Mucosa of descending colon (tissue), 3 donors: ENCODE data around the gene NPB. TPM values are rescaled to one million over a fixed set of nuclear protein-coding genes. Genes with fewer than 3 reads are reported as not detected.

ENCODE experiments used
- ATAC-seq: fragments of 200-7000 bp; cut with Tn5 transposase; one replicate; pipeline ENCODE4 v1.9.1; 2020; ENCODE audit warnings: mild to moderate bottlenecking, moderate library complexity
- DNase-seq, 3 donors: peaks; one replicate each; pipeline ENCODE4 v3.0.0-alpha.2; 2020
- H3K36me3 ChIP-seq: fragments of 200-600 bp; one replicate; pipeline ENCODE4 v1.8.0; 2021; ENCODE audit warnings: low read depth, mild to moderate bottlenecking
- H3K4me1 ChIP-seq: fragments of 200-600 bp; one replicate; pipeline ENCODE4 v1.8.0; 2021; ENCODE audit warnings: low read depth, mild to moderate bottlenecking
- H3K4me3 ChIP-seq: fragments of 200-600 bp; one replicate; pipeline ENCODE4 v1.8.0; 2021; ENCODE audit warnings: mild to moderate bottlenecking
- H3K9me3 ChIP-seq: fragments of 200-600 bp; one replicate; pipeline ENCODE4 v1.8.0; 2021; ENCODE audit warnings: mild to moderate bottlenecking
- CTCF ChIP-seq: fragments of 200-600 bp; IDR thresholded peaks from one replicate; pipeline ENCODE4 v1.8.0; 2022; ENCODE audit warnings: antibody characterized with exemption, mild to moderate bottlenecking
- intact Hi-C, 2 donors: fragments of 100-400 bp; cut with DNase I in 1 of 2; cut with micrococcal nuclease in 1 of 2; formaldehyde crosslinking; loops; one replicate each; pipeline versions ENCODE4 v1.11.0 to v1.11.1; 2022; cut with DNase I, micrococcal nuclease
- total RNA-seq, 3 donors: library from RNA; stranded (reverse); fragmentation: NEBNext Ultra II Directional in 2 of 3; extraction: Animal tissue kit (Norgen Biotek cat#: 25700) in 2 of 3; gene quantifications; one replicate each; pipeline versions ENCODE4 v1.2.1 to v1.2.4, GENCODE V29; 2021 to 2023
- donor health status: DM: no; HTN: no; CAD: no; lungs with moderate emphysema.
- donor health status: DM: no; HTN: no; CAD: no.
- donor health status: DM: no; HTN: yes; CAD: no.

NPB gene
- total RNA-seq, 3 donors from 2014 or later = 0.12 to 0.51 (median 0.26) TPM

- no peaks in the 10 kb centered on the region for H3K9me3 ChIP-seq
- no peak overlapping the region for H3K4me3 ChIP-seq
- TF ChIP-seq CTCF = no peak
- H3K4me1 ChIP-seq = peaks cover 73% of the 10 kb centered on the region
- H3K36me3 ChIP-seq = no peaks in the 10 kb centered on the region
- ATAC-seq (peak; percentile 68), DNase-seq (peak; percentile 95 to 97 (median 96))
- intact Hi-C loops = no loop called here
Observed at GRCh38 chr17:81865733-81866439, 36.2 kb upstream of the NPB start.

GRCh38 chr17:81866440-81867169 lies 35.4 kb upstream of the NPB start:
- intact Hi-C loops = no loop called here
- no peak for ATAC-seq
- no peak overlapping the region for H3K4me3 ChIP-seq
- TF ChIP-seq CTCF = no peak
- no peak for DNase-seq
- H3K9me3 ChIP-seq = no peaks in the 10 kb centered on the region
- H3K36me3 ChIP-seq = no peaks in the 10 kb centered on the region
- peaks cover 71% of the 10 kb centered on the region for H3K4me1 ChIP-seq

- ATAC-seq = peak; percentile 5
- H3K36me3 ChIP-seq = no peaks in the 10 kb centered on the region
- DNase-seq = peak; percentile 30 to 75 (median 70)
Observed at GRCh38 chr17:81867170-81867990, 34.7 kb upstream of the NPB start.

GRCh38 chr17:81867991-81868673 lies 33.9 kb upstream of the NPB start:
- TF ChIP-seq CTCF = no peak
- Histone ChIP-seq H3K36me3 (no peaks in the 10 kb centered on the region), H3K4me3 (no peak overlapping the region), H3K9me3 (no peaks in the 10 kb centered on the region), H3K4me1 (peaks cover 70% of the 10 kb centered on the region)
- no peak for ATAC-seq
- intact Hi-C loops = no loop called here
- DNase-seq = peak in 2 of 3 donors; percentile 47 to 57

More at GRCh38 chr17:81867170-81867990, 34.7 kb upstream of the NPB start:
- H3K9me3 ChIP-seq = no peaks in the 10 kb centered on the region
- H3K4me1 ChIP-seq = peaks cover 71% of the 10 kb centered on the region
- H3K4me3 ChIP-seq = no peak overlapping the region
- intact Hi-C loops = no loop called here
- TF ChIP-seq CTCF = no peak

- Histone ChIP-seq H3K36me3 (no peaks in the 10 kb centered on the region), H3K9me3 (no peaks in the 10 kb centered on the region), H3K4me1 (peaks cover 70% of the 10 kb centered on the region), H3K4me3 (no peak overlapping the region)
- intact Hi-C loops = no loop called here
- ATAC-seq (no peak), DNase-seq (peak in 2 of 3 donors; percentile 35 to 76)
- TF ChIP-seq CTCF = no peak
Observed at GRCh38 chr17:81868674-81869220, 33.3 kb upstream of the NPB start.
